ENCODE results near the gene NF2.

Gene NF2

DNA sequence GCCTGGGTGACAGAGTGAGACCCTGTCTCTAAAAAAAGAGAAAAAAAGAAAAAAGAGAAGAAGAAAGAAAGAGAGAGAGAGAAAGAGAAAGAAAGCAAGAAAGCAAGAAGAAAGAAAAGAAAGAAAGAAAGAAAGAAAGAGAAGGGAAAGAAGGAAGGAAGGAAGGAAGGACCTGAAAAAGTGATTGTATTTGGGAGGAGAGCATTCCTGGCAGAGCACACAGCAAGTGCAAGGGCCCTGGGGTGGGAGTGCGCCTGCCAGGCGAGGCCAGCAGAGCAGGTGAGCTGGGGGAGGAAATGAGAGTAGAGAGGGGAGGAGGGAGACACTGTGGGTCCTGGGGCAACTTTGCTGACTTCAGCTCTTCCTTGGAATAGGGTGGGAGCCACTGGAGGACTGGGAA, 108.7 kb downstream of the NF2 start:
- no peaks in the 10 kb centered on the region for H3K4me1 ChIP-seq (ENCODE audit: control insufficient read depth in 1 of 2, insufficient read depth in 1 of 2, low read depth in 1 of 2, low read length in 1 of 2)
- TF ChIP-seq, protein P1, sequence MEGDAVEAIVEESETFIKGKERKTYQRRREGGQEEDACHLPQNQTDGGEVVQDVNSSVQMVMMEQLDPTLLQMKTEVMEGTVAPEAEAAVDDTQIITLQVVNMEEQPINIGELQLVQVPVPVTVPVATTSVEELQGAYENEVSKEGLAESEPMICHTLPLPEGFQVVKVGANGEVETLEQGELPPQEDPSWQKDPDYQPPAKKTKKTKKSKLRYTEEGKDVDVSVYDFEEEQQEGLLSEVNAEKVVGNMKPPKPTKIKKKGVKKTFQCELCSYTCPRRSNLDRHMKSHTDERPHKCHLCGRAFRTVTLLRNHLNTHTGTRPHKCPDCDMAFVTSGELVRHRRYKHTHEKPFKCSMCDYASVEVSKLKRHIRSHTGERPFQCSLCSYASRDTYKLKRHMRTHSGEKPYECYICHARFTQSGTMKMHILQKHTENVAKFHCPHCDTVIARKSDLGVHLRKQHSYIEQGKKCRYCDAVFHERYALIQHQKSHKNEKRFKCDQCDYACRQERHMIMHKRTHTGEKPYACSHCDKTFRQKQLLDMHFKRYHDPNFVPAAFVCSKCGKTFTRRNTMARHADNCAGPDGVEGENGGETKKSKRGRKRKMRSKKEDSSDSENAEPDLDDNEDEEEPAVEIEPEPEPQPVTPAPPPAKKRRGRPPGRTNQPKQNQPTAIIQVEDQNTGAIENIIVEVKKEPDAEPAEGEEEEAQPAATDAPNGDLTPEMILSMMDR (IDR thresholded peaks at IDR 0.05): no peak
- H3K4me3 ChIP-seq (ENCODE audit: low read depth in 1 of 2, low read length in 1 of 2): no peak overlapping the region
- peaks cover 78% of the 10 kb centered on the region for H3K27me3 ChIP-seq
- H3K36me3 ChIP-seq: no peaks in the 10 kb centered on the region
- no peaks in the 10 kb centered on the region for H3K9me3 ChIP-seq
- H3K27ac ChIP-seq: no peak overlapping the region

DNA sequence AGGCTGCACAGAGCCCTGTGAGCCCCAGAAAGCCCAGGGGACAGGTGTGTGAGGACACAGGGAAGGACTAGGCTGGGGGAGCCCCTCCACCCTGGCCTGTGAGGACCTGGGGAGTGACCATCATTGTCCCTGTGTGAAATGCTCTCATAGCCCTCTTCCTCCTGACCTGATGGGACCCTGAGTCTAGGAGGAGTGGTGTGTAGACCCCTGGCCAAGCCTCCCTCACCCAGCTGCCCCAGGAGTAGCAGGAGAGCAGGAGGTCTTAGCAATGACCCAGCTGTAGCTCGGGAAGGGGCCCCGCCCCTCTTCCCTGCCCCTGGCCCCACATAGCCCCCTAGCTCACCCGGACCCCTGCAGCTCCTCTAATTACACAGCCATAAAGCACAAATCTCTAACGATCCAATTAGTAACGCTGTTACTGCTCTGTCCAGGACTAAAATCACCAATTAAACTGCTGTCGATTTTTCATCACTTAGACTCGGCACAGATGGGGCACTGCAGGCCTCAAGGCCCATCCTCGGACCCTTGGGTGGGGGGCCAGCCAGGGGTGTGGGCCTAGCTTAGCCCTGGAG, 109.8 kb downstream of the NF2 start:
- TF ChIP-seq, protein P1 (IDR thresholded peaks at IDR 0.05): no peak
- H3K27ac ChIP-seq: no peak overlapping the region
- H3K36me3 ChIP-seq: no peaks in the 10 kb centered on the region
- no peaks in the 10 kb centered on the region for H3K9me3 ChIP-seq
- H3K4me3 ChIP-seq (ENCODE audit: low read depth in 1 of 2, low read length in 1 of 2): no peak overlapping the region
- H3K27me3 ChIP-seq: peaks cover 79% of the 10 kb centered on the region
- H3K4me1 ChIP-seq (ENCODE audit: control insufficient read depth in 1 of 2, insufficient read depth in 1 of 2, low read depth in 1 of 2, low read length in 1 of 2): no peaks in the 10 kb centered on the region

DNA sequence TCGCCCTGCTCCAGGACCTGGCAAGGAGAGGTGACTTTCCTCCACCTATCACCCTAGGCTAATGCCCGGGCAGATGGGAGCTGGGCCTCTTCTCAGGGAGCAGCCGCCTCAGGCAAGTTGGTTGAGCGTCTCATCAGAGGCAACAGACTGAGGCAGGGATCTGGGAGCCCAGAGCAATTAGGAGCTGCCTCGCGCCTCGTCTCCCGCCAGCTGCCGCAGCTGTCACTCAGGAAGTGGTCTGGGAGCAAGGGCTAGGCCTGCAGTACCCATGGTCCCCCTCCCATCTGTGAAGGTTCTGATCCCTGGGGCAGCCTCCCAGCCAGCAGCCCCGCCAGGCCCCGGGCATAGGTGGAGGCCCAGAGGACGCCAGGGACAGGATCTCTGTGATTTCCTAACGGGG, 111.8 kb downstream of the NF2 start:
- no peak overlapping the region for H3K4me3 ChIP-seq (ENCODE audit: low read depth in 1 of 2, low read length in 1 of 2)
- H3K27ac ChIP-seq: no peak overlapping the region
- H3K9me3 ChIP-seq: no peaks in the 10 kb centered on the region
- H3K4me1 ChIP-seq (ENCODE audit: control insufficient read depth in 1 of 2, insufficient read depth in 1 of 2, low read depth in 1 of 2, low read length in 1 of 2): peaks cover 0 to under 1% of the 10 kb centered on the region in 2 experiments
- TF ChIP-seq, protein P1 (IDR thresholded peaks at IDR 0.05): no peak
- peaks cover 91% of the 10 kb centered on the region for H3K27me3 ChIP-seq
- no peaks in the 10 kb centered on the region for H3K36me3 ChIP-seq

DNA sequence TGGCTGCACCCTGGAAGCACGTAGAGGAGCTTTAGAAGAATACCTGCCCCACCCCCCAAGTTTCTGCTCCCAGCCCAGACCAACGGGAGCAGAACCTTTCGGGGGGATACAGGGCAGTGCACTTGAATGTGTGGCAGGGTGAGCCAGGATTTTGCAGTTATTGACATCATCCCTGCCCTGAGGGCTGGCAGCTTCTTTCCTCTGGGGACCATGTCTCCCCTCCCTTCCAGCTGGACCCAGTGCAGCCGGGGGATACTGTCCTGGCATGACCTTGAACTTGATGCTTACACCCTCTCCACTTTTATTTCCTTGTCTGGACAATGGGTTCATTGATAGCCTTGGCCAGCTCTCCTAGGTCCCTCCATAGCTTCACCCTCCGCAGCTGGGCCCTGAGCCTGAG, 112.3 kb downstream of the NF2 start:
- Histone ChIP-seq H3K36me3 (no peaks in the 10 kb centered on the region), H3K9me3 (no peaks in the 10 kb centered on the region), H3K27ac (no peak overlapping the region), H3K4me3 (ENCODE audit: low read depth in 1 of 2, low read length in 1 of 2) (no peak overlapping the region), H3K27me3 (peaks cover 91% of the 10 kb centered on the region), H3K4me1 (ENCODE audit: control insufficient read depth in 1 of 2, insufficient read depth in 1 of 2, low read depth in 1 of 2, low read length in 1 of 2) (peaks cover 0 to 5% of the 10 kb centered on the region in 2 experiments)
- TF ChIP-seq, protein P1 (IDR thresholded peaks at IDR 0.05): no peak

DNA sequence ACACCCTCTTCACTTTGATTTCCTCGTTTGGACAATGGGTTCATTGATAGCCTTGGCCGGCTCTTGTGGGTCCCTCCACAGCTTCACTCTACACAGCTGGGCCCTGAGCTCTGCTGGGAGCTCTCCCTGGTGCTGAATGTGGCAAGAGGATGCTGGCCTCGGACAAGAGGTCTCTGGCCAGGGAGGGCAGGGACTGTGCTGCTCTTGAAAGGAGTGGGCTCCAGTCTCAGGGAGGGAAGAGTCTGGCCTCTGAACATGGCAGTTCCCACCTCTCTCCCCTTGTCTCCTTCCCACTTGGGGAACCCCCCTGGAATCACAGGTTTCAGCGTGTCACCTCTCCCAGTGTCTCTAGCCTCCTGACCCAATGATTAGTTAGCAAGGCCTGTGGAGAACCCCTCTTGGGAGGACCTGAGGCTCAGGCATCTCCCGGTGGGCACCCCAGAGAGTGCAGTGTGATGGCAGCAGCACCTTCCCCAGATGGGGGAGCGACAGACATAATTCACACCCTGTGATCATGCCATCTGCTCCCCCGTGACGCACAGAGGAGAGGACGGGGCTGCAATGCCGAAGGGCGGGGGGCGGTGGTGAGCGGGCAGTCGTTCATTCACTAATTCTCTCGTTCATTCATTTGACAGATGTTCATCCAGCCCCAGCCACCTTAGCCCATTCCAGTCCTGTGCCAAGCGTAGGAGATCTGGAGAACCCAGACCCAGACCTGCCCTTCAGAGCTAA, 113.5 kb downstream of the NF2 start:
- TF ChIP-seq, protein P1 (IDR thresholded peaks at IDR 0.05): no peak
- Histone ChIP-seq H3K36me3 (no peaks in the 10 kb centered on the region), H3K9me3 (no peaks in the 10 kb centered on the region), H3K4me3 (ENCODE audit: low read depth in 1 of 2, low read length in 1 of 2) (no peak overlapping the region), H3K27me3 (peaks cover 92% of the 10 kb centered on the region), H3K4me1 (ENCODE audit: control insufficient read depth in 1 of 2, insufficient read depth in 1 of 2, low read depth in 1 of 2, low read length in 1 of 2) (peaks cover 0 to 8% of the 10 kb centered on the region in 2 experiments), H3K27ac (no peak overlapping the region)
